BLaER1 (cell line): ENCODE results near the gene CEACAM18.

Source experiments
- H3K27ac ChIP-seq: shearing (Covaris generic); formaldehyde crosslinking; 2 replicates; pipeline ENCODE4 v1.8.1; 2022
- H3K27me3 ChIP-seq: shearing (Covaris generic); formaldehyde crosslinking; 2 replicates; pipeline ENCODE4 v1.8.1; 2022
- H3K36me3 ChIP-seq: shearing (Covaris generic); formaldehyde crosslinking; 2 replicates; pipeline ENCODE4 v1.8.1; 2022
- H3K4me1 ChIP-seq: shearing (Covaris generic); formaldehyde crosslinking; 2 replicates; pipeline ENCODE4 v1.8.1; 2022
- H3K4me2 ChIP-seq: shearing (Covaris generic); formaldehyde crosslinking; 2 replicates; pipeline ENCODE4 v1.8.1; 2022
- H3K4me3 ChIP-seq: shearing (Covaris generic); formaldehyde crosslinking; 2 replicates; pipeline ENCODE4 v1.8.1; 2022
- H3K9ac ChIP-seq: shearing (Covaris generic); formaldehyde crosslinking; 2 replicates; pipeline ENCODE4 v1.8.1; 2022
- H3K9me3 ChIP-seq: shearing (Covaris generic); formaldehyde crosslinking; 2 replicates; pipeline ENCODE4 v1.8.1; 2022
- H4K20me1 ChIP-seq: shearing (Covaris generic); formaldehyde crosslinking; 2 replicates; pipeline ENCODE4 v1.8.1; 2022
- Cebpa-rat ChIP-seq: shearing (Covaris generic); IDR thresholded peaks from 2 replicates; pipeline ENCODE4 v1.8.1; 2022

The CEACAM18 gene

GRCh38 chr19:51448011-51448410 is 30.3 kb upstream of the CEACAM18 start:
- H4K20me1 ChIP-seq = no peaks in the 10 kb centered on the region

GRCh38 chr19:51448411-51449016 is 29.8 kb upstream of the CEACAM18 start:
- H3K4me3 ChIP-seq = no peak overlapping the region; the same call in 1 of the 2 replicates

More at GRCh38 chr19:51448011-51448410, 30.3 kb upstream of the CEACAM18 start:
- TF ChIP-seq Cebpa-rat = no peak
- H3K9ac ChIP-seq = no peak overlapping the region
- no peaks in the 10 kb centered on the region for H3K27me3 ChIP-seq
- H3K27ac ChIP-seq = no peak overlapping the region
- H3K36me3 ChIP-seq = no peaks in the 10 kb centered on the region
- peaks cover 16% of the 10 kb centered on the region for H3K9me3 ChIP-seq
- H3K4me2 ChIP-seq = peak overlapping the region; percentile 69
- H3K4me1 ChIP-seq = peaks cover 12% of the 10 kb centered on the region
- no peak overlapping the region; the same call in 1 of the 2 replicates for H3K4me3 ChIP-seq

GRCh38 chr19:51450730-51451307 is 27.5 kb upstream of the CEACAM18 start:
- Histone ChIP-seq H3K4me1 (peaks cover 12% of the 10 kb centered on the region), H3K27me3 (no peaks in the 10 kb centered on the region), H3K4me2 (no peak overlapping the region), H3K9me3 (peaks cover 16% of the 10 kb centered on the region), H3K4me3 (no peak overlapping the region), H3K36me3 (no peaks in the 10 kb centered on the region), H4K20me1 (no peaks in the 10 kb centered on the region), H3K27ac (no peak overlapping the region), H3K9ac (no peak overlapping the region)
- no peak for TF ChIP-seq Cebpa-rat

More at GRCh38 chr19:51448411-51449016, 29.8 kb upstream of the CEACAM18 start:
- TF ChIP-seq Cebpa-rat = no peak
- H3K27ac ChIP-seq = no peak overlapping the region
- H3K4me2 ChIP-seq = peak overlapping the region; percentile 69
- no peaks in the 10 kb centered on the region for H4K20me1 ChIP-seq
- H3K9ac ChIP-seq = no peak overlapping the region
- H3K27me3 ChIP-seq = no peaks in the 10 kb centered on the region
- H3K36me3 ChIP-seq = no peaks in the 10 kb centered on the region
- H3K9me3 ChIP-seq = peaks cover 16% of the 10 kb centered on the region
- H3K4me1 ChIP-seq = peaks cover 12% of the 10 kb centered on the region

- H4K20me1 ChIP-seq = no peaks in the 10 kb centered on the region
- no peak overlapping the region for H3K9ac ChIP-seq
- no peak overlapping the region for H3K4me3 ChIP-seq
- no peak for TF ChIP-seq Cebpa-rat
- H3K9me3 ChIP-seq = no peaks in the 10 kb centered on the region
- no peak overlapping the region for H3K27ac ChIP-seq
- peaks cover 14% of the 10 kb centered on the region for H3K4me1 ChIP-seq
- H3K4me2 ChIP-seq = no peak overlapping the region
- H3K27me3 ChIP-seq = no peaks in the 10 kb centered on the region
- H3K36me3 ChIP-seq = no peaks in the 10 kb centered on the region
These were observed 21.6 kb upstream of the CEACAM18 start for GRCh38 chr19:51456541-51457290.

- H3K27me3 ChIP-seq = peaks cover 5% of the 10 kb centered on the region
- no peak for TF ChIP-seq Cebpa-rat
- H3K9ac ChIP-seq = no peak overlapping the region
- no peaks in the 10 kb centered on the region for H3K36me3 ChIP-seq
- H3K4me1 ChIP-seq = peaks cover 17% of the 10 kb centered on the region
- H3K4me2 ChIP-seq = no peak overlapping the region
- no peak overlapping the region for H3K27ac ChIP-seq
- H3K9me3 ChIP-seq = no peaks in the 10 kb centered on the region
- H4K20me1 ChIP-seq = no peaks in the 10 kb centered on the region
- H3K4me3 ChIP-seq = no peak overlapping the region
These were observed 20.9 kb upstream of the CEACAM18 start for GRCh38 chr19:51457351-51458013.

GRCh38 chr19:51458051-51458645 is 20.2 kb upstream of the CEACAM18 start, which contains the start of gene SIGLEC8:
Gene SIGLEC8, minus strand, starts transcription at chr19:51458454. Its CDS starts 67 bp downstream, at chr19:51458387.
- H3K9ac ChIP-seq = no peak within 1 kb of the TSS
- H4K20me1 ChIP-seq = no peaks in the 10 kb centered on the region
- TF ChIP-seq Cebpa-rat = no peak
- peaks cover 10% of the 10 kb centered on the region for H3K27me3 ChIP-seq
- H3K4me1 ChIP-seq = peaks cover 17% of the 10 kb centered on the region
- H3K27ac ChIP-seq = no peak within 1 kb of the TSS
- H3K4me2 ChIP-seq = no peak within 1 kb of the TSS
- no peaks in the 10 kb centered on the region for H3K9me3 ChIP-seq
- H3K4me3 ChIP-seq = no peak within 1 kb of the TSS
- H3K36me3 ChIP-seq = no peaks in the 10 kb centered on the region

- no peak overlapping the region for H3K4me3 ChIP-seq
- H3K9me3 ChIP-seq = no peaks in the 10 kb centered on the region
- H3K36me3 ChIP-seq = no peaks in the 10 kb centered on the region
- H3K27ac ChIP-seq = no peak overlapping the region
- H3K4me1 ChIP-seq = peaks cover 17% of the 10 kb centered on the region
- no peak for TF ChIP-seq Cebpa-rat
- H3K9ac ChIP-seq = no peak overlapping the region
- H4K20me1 ChIP-seq = no peaks in the 10 kb centered on the region
- H3K27me3 ChIP-seq = peaks cover 10% of the 10 kb centered on the region
- H3K4me2 ChIP-seq = no peak overlapping the region
These were observed 19.3 kb upstream of the CEACAM18 start for GRCh38 chr19:51458899-51459505.

- H3K4me3 ChIP-seq = no peak overlapping the region
- peaks cover 10% of the 10 kb centered on the region for H3K27me3 ChIP-seq
- no peak overlapping the region for H3K9ac ChIP-seq
These were observed 18.0 kb upstream of the CEACAM18 start for GRCh38 chr19:51460164-51460992.

More at GRCh38 chr19:51460164-51460992, 18.0 kb upstream of the CEACAM18 start:
- Histone ChIP-seq H3K4me1 (peaks cover 17% of the 10 kb centered on the region), H3K27ac (no peak overlapping the region), H4K20me1 (no peaks in the 10 kb centered on the region), H3K36me3 (no peaks in the 10 kb centered on the region), H3K4me2 (peak overlapping the region; percentile 63), H3K9me3 (no peaks in the 10 kb centered on the region)
- no peak for TF ChIP-seq Cebpa-rat
